ENCODE results near the gene AQP12B. TPM values are rescaled to one million over a fixed set of nuclear protein-coding genes. Genes with fewer than 3 reads are reported as not detected.
A peak's percentile ranks its signal among the peaks of the same experiment; 100 is the strongest.

Gene AQP12B
- total and polyA plus RNA-seq, 9 donors, result 0.18 to 0.36 TPM; not detected in 7

DNA sequence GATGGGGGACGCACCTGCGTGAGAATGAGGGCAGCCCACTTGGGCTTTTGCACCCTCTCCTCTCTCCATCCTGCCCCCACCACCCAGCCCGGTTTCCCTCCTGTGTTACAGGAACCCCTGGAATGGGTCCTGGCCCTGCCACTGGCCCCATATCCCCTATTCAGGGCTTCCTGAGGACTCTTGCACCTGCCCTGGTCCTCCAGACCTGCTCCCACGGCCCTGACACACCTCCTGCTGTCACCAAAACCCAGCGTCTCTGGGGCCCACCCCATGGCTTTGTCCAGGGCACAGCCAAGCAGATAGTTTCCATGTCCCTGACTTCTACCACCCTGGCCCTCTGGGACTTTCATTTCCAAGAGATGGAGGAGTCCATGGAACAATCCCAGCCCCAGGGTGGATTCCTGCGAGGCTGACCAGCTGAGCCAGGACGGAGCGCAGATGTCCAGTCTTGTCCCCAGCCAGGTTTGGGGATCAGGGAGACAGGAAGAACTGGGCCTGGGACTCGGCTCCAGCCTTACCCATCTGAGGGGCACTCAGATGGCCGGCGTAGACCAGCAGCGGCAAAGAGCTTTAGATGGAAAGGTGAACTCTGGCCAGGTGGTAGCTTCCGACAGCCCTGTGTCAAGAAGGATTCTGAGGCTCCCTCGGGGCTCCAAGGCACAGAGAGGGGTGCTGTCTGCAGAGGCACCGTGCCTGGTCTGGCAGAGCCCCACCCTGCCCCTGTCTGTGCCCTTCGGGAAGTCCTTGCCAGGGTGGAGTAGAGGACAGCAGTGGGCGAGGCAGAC lies 45.4 kb downstream of the AQP12B start:
- Histone ChIP-seq H3K27ac (no peak overlapping the region), H3K9me3 (no peaks in the 10 kb centered on the region), H3K4me3 (no peak overlapping the region), H3K27me3 (no peaks in the 10 kb centered on the region), H3K36me3 (no peaks in the 10 kb centered on the region), H3K4me1 (ENCODE audit: insufficient read depth) (no peaks in the 10 kb centered on the region)
- 82 to 84% (median 84%) methylated on average over 17 of the region's 17 CpGs for WGBS, 3 donors
- intact Hi-C loops (cut with DNase I), result loop anchor here in 1 of 4 donors (10.0 kb wide), 1 partner anchor 533 kb away; no protein-coding TSS in a partner anchor
- peak in 3 of 5 donors; percentile 3 to 30 (median 7) for DNase-seq
- TF ChIP-seq POLR2A (IDR thresholded peaks at IDR 0.05) (no peak), EP300 (IDR thresholded peaks at IDR 0.05) (no peak)
- TF ChIP-seq, protein P1, sequence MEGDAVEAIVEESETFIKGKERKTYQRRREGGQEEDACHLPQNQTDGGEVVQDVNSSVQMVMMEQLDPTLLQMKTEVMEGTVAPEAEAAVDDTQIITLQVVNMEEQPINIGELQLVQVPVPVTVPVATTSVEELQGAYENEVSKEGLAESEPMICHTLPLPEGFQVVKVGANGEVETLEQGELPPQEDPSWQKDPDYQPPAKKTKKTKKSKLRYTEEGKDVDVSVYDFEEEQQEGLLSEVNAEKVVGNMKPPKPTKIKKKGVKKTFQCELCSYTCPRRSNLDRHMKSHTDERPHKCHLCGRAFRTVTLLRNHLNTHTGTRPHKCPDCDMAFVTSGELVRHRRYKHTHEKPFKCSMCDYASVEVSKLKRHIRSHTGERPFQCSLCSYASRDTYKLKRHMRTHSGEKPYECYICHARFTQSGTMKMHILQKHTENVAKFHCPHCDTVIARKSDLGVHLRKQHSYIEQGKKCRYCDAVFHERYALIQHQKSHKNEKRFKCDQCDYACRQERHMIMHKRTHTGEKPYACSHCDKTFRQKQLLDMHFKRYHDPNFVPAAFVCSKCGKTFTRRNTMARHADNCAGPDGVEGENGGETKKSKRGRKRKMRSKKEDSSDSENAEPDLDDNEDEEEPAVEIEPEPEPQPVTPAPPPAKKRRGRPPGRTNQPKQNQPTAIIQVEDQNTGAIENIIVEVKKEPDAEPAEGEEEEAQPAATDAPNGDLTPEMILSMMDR (IDR thresholded peaks at IDR 0.05), result no peak

DNA sequence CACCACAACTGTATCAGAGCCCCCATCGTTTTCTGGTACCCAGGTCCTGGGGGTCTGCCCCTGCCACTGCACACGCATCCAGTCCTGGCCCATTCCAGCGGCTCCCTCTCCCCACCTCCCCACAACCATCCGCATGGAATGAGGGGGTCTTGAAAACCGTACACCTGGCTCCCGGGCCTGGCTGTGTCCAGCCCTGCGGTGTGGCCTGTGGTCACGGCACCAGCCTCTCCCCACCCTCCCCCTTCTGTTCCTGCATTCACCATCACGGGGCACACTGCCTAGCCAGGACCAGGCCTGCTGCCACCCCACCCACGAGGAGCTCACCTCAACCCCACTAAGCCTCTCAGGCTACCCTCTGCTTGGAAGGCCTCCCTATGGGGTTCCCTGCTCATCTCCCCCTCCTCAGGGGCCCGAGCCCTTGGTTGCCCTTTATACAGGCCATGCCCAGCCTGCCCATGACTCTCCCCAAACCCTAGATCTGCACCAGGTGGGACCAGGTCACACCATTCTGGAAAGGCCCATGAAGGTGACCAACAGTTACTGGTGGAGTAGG lies 46.0 kb downstream of the AQP12B start:
- peak in 3 of 5 donors; percentile 9 to 26 (median 12) for DNase-seq
- intact Hi-C loops (cut with DNase I), result loop anchor here in 1 of 4 donors (10.0 kb wide), 1 partner anchor 532 kb away; no protein-coding TSS in a partner anchor
- Histone ChIP-seq H3K4me3 (no peak overlapping the region), H3K27me3 (no peaks in the 10 kb centered on the region), H3K36me3 (no peaks in the 10 kb centered on the region), H3K4me1 (ENCODE audit: insufficient read depth) (no peaks in the 10 kb centered on the region), H3K27ac (no peak overlapping the region), H3K9me3 (no peaks in the 10 kb centered on the region)
- whole genome bisulfite sequencing, 3 donors, result 77 to 86% (median 79%) methylated on average over 11 of the region's 11 CpGs
- TF ChIP-seq POLR2A (IDR thresholded peaks at IDR 0.05) (no peak), EP300 (IDR thresholded peaks at IDR 0.05) (no peak)
- TF ChIP-seq, protein P1 (IDR thresholded peaks at IDR 0.05), result no peak

DNA sequence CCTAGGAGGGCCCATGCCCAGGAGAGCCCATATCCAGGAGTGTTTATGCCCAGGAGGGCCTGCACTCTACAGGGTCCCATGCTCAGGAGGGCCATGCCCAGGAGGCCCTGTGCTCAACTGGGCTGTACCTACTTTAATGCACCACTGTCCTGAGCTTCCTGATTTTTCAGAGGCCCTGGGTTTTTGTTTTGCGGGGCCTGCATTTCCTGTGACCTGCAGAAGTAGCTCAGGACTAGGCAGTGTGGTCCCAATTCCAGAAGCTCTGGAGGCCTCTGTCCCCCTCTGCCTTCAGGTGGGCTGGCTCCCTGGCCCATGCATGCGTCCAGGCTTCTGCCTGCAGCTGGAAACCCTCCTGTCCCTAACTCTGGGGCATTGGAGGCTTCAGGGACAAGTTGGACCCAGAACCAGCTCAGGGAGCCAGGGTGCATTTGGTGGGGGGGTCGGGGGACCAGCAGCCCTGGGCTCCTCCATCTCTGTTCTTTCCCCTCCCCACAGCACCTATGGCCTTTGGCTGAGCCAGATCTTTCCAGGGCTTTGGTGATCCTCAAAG lies 46.6 kb downstream of the AQP12B start:
- intact Hi-C loops (cut with DNase I), result loop anchor here in 1 of 4 donors (10.0 kb wide), 1 partner anchor 531 kb away; no protein-coding TSS in a partner anchor
- H3K4me3 ChIP-seq, result no peak overlapping the region
- TF ChIP-seq POLR2A (IDR thresholded peaks at IDR 0.05) (no peak), EP300 (IDR thresholded peaks at IDR 0.05) (no peak)
- TF ChIP-seq, protein P1 (IDR thresholded peaks at IDR 0.05), result no peak
- WGBS, 3 donors, result 65 to 78% (median 75%) methylated on average over 3 of the region's 3 CpGs
- H3K27ac ChIP-seq, result no peak overlapping the region
- DNase-seq, result peak in 1 of 5 donors; percentile 9
- H3K27me3 ChIP-seq, result no peaks in the 10 kb centered on the region
- no peaks in the 10 kb centered on the region for H3K9me3 ChIP-seq
- H3K36me3 ChIP-seq, result no peaks in the 10 kb centered on the region
- no peaks in the 10 kb centered on the region for H3K4me1 ChIP-seq (ENCODE audit: insufficient read depth)

DNA sequence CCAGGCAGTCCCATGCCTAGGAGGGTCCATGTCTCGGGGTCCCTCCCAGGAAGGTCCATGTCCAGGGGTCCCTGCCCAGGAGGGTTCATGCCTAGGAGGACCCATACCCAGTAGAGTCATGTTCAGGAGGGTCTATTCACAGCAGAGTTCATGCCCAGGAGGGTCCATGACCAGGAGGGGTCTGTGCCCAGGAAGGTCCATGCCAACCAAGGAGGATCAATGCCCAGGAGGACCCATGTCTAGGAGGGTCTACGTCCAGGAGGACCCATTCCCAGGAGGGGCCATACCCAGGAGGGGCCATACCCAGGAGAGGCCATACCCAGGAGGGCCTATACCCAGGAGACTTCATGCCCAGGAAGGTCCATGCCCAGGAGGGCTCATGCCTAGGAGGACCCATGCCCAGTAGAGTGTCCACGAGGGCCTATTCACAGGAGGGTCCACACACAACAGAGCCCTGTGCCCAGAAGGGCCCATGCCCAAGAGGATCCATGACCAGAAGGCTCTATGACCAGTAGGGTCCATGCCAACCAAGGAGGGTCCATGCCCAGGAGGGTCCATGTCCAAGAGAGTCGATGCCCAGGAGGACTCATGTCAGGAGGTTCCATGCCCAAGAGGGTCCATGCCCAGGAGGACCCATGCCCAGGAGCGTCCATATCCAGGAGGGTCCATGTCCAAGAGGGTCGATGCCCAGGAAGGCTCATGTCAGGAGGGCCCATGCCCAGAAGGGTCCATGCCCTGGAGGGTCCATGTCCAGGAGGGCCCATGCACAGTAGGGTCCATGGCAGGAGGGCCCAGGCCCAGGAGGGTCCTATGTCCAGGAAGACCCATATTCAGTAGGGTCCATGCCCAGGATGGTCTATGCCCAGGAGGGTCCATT lies 47.3 kb downstream of the AQP12B start:
- WGBS, 3 donors, result 80 to 93% (median 81%) methylated on average over 5 to 6 of the region's 6 CpGs
- H3K36me3 ChIP-seq, result no peaks in the 10 kb centered on the region

More for the DNA sequence above, 47.3 kb downstream of the AQP12B start:
- H3K4me3 ChIP-seq, result no peak overlapping the region
- TF ChIP-seq EP300 (IDR thresholded peaks at IDR 0.05), result no peak
- TF ChIP-seq, protein P1 (IDR thresholded peaks at IDR 0.05), result no peak
- TF ChIP-seq POLR2A (IDR thresholded peaks at IDR 0.05), result no peak
- DNase-seq, result peak in 2 of 5 donors; percentile 8 to 9
- no peak overlapping the region for H3K27ac ChIP-seq
- no peaks in the 10 kb centered on the region for H3K27me3 ChIP-seq
- no peaks in the 10 kb centered on the region for H3K9me3 ChIP-seq
- no peaks in the 10 kb centered on the region for H3K4me1 ChIP-seq (ENCODE audit: insufficient read depth)
- intact Hi-C loops (cut with DNase I), result loop anchor here in 1 of 4 donors (10.0 kb wide), 1 partner anchor 531 kb away; no protein-coding TSS in a partner anchor

Data from ovary (tissue), 9 donors.